H9 (cell line): ENCODE results near the gene HOXA2. TPM values are rescaled to one million over a fixed set of nuclear protein-coding genes. Genes with fewer than 3 reads are reported as not detected.

Source experiments
- DNase-seq: peaks from one replicate; pipeline ENCODE4 v3.0.0-alpha.2; 2017
- H2AFZ ChIP-seq: one replicate; pipeline ENCODE4 v1.6.1; 2013; ENCODE audit warnings: mild to moderate bottlenecking, low read length, control low read depth, moderate library complexity
- H2AK5ac ChIP-seq: 2 replicates; pipeline ENCODE4 v1.6.1; 2013; ENCODE audit warnings: low read length, control low read depth, mixed read lengths; ENCODE audit not compliant: insufficient read length
- H2BK120ac ChIP-seq: one replicate; pipeline ENCODE4 v1.6.1; 2013; ENCODE audit warnings: low read depth, mild to moderate bottlenecking, low read length, control low read depth, inconsistent platforms; ENCODE audit not compliant: poor library complexity, severe bottlenecking
- H2BK12ac ChIP-seq: 2 replicates; pipeline ENCODE4 v1.6.1; 2013; ENCODE audit warnings: low read length, control low read depth, mixed read lengths, low read depth; ENCODE audit not compliant: insufficient read length
- H2BK15ac ChIP-seq: 2 replicates; pipeline ENCODE4 v1.6.1; 2013; ENCODE audit warnings: low read depth, low read length, control low read depth
- H2BK20ac ChIP-seq: one replicate; pipeline ENCODE4 v1.6.1; 2013; ENCODE audit warnings: low read depth, mild to moderate bottlenecking, low read length, control low read depth, inconsistent platforms; ENCODE audit not compliant: poor library complexity, severe bottlenecking
- H2BK5ac ChIP-seq: 2 replicates; pipeline ENCODE4 v1.6.1; 2013; ENCODE audit warnings: low read length, control low read depth, mixed read lengths; ENCODE audit not compliant: insufficient read length
- H3K14ac ChIP-seq: 2 replicates; pipeline ENCODE4 v1.6.1; 2013; ENCODE audit warnings: low read length, control low read depth; ENCODE audit not compliant: insufficient read depth
- H3K18ac ChIP-seq: 2 replicates; pipeline ENCODE4 v1.6.1; 2013; ENCODE audit warnings: low read depth, mild to moderate bottlenecking, mixed read lengths, low read length, control low read depth; ENCODE audit not compliant: insufficient read length
- H3K23ac ChIP-seq: 2 replicates; pipeline ENCODE4 v1.6.1; 2013; ENCODE audit warnings: low read length, control low read depth, mixed read lengths, low read depth; ENCODE audit not compliant: insufficient read length
- H3K23me2 ChIP-seq: 2 replicates; pipeline ENCODE4 v1.6.1; 2013; ENCODE audit warnings: low read depth, mild to moderate bottlenecking, mixed read lengths, low read length, control low read depth; ENCODE audit not compliant: insufficient read length, poor library complexity, severe bottlenecking
- H3K27ac ChIP-seq: 2 replicates; pipeline ENCODE4 v1.5.1; 2013; ENCODE audit warnings: low read length, control low read depth, mixed read lengths, low read depth; ENCODE audit not compliant: insufficient read length
- H3K27me3 ChIP-seq: 2 replicates; pipeline ENCODE4 v1.6.1; 2013; ENCODE audit warnings: low read length, control low read depth, inconsistent platforms; ENCODE audit not compliant: insufficient read depth
- H3K4ac ChIP-seq: 2 replicates; pipeline ENCODE4 v1.6.1; 2013; ENCODE audit warnings: low read depth, mild to moderate bottlenecking, control low read depth, inconsistent platforms, low read length, moderate library complexity
- H3K4me1 ChIP-seq: 2 replicates; pipeline ENCODE4 v1.6.1; 2013; ENCODE audit warnings: low read length, control low read depth, inconsistent platforms; ENCODE audit not compliant: insufficient read depth
- H3K4me2 ChIP-seq: 2 replicates; pipeline ENCODE4 v1.6.1; 2013; ENCODE audit warnings: low read length, control low read depth, mixed read lengths; ENCODE audit not compliant: insufficient read length, insufficient read depth
- H3K56ac ChIP-seq: 2 replicates; pipeline ENCODE4 v1.6.1; 2013; ENCODE audit warnings: low read depth, mild to moderate bottlenecking, mixed read lengths, low read length, control low read depth; ENCODE audit not compliant: insufficient read length
- H3K79me1 ChIP-seq: 2 replicates; pipeline ENCODE4 v1.6.1; 2013; ENCODE audit warnings: low read depth, mild to moderate bottlenecking, moderate library complexity, low read length, control low read depth, inconsistent platforms; ENCODE audit not compliant: insufficient read depth, poor library complexity, severe bottlenecking
- H3K79me2 ChIP-seq: 2 replicates; pipeline ENCODE4 v1.6.1; 2013; ENCODE audit warnings: low read length, control low read depth, inconsistent platforms; ENCODE audit not compliant: insufficient read depth
- H3K9ac ChIP-seq: 2 replicates; pipeline ENCODE4 v1.6.1; 2013; ENCODE audit warnings: low read length, control low read depth, mixed read lengths; ENCODE audit not compliant: insufficient read length; ENCODE audit errors: extremely low read depth
- H3K9me3 ChIP-seq: one replicate; pipeline ENCODE4 v1.6.1; 2013; ENCODE audit warnings: low read depth, low read length, inconsistent platforms; ENCODE audit not compliant: control insufficient read depth
- H3T11ph ChIP-seq: one replicate; pipeline ENCODE4 v1.6.1; 2013; ENCODE audit warnings: mild to moderate bottlenecking, low read length, control low read depth, inconsistent platforms
- H4K20me1 ChIP-seq: one replicate; pipeline ENCODE4 v1.6.1; 2013; ENCODE audit not compliant: control insufficient read depth, insufficient read length, insufficient read depth
- H4K5ac ChIP-seq: 2 replicates; pipeline ENCODE4 v1.6.1; 2013; ENCODE audit warnings: low read depth, mild to moderate bottlenecking, mixed read lengths, low read length, control low read depth; ENCODE audit not compliant: insufficient read length
- H4K8ac ChIP-seq: replicated peaks from 2 replicates; pipeline ENCODE4 v1.6.1; 2013; ENCODE audit warnings: low read length, control low read depth, mixed read lengths, low read depth; ENCODE audit not compliant: insufficient read length
- H4K91ac ChIP-seq: 2 replicates; pipeline ENCODE4 v1.6.1; 2013; ENCODE audit warnings: low read depth, mild to moderate bottlenecking, moderate library complexity, mixed read lengths, low read length, control low read depth; ENCODE audit not compliant: insufficient read length
- H3K27ac Mint-ChIP-seq, 3 experiments: 2 replicates in 2 of 3; 3 replicates in 1 of 3; pipeline ENCODE4 v1.8.0; 2020 to 2021; ENCODE audit warnings: mixed read lengths in 3 of 3, mild to moderate bottlenecking in 1 of 3, moderate library complexity in 1 of 3
- H3K27me3 Mint-ChIP-seq: 2 replicates; pipeline ENCODE4 v1.8.0; 2021; ENCODE audit warnings: low read depth, mild to moderate bottlenecking, moderate library complexity, mixed read lengths
- H3K36me3 Mint-ChIP-seq, 3 experiments: 2 replicates in 2 of 3; 3 replicates in 1 of 3; pipeline ENCODE4 v1.8.0; 2020 to 2021; ENCODE audit warnings: low read depth in 3 of 3, mixed read lengths in 3 of 3; ENCODE audit not compliant: insufficient read depth in 1 of 3
- H3K4me1 Mint-ChIP-seq, 2 experiments: 2 replicates each; pipeline ENCODE4 v1.8.0; 2020; ENCODE audit warnings: mixed read lengths in 2 of 2
- H3K4me3 Mint-ChIP-seq, 2 experiments: 2 replicates in 1 of 2; 3 replicates in 1 of 2; pipeline ENCODE4 v1.8.0; 2020 to 2021; ENCODE audit warnings: mild to moderate bottlenecking in 2 of 2, mixed read lengths in 2 of 2, moderate library complexity in 1 of 2
- H3K9me3 Mint-ChIP-seq, 2 experiments: 2 replicates in 1 of 2; 3 replicates in 1 of 2; pipeline ENCODE4 v1.8.0; 2020; ENCODE audit warnings: mild to moderate bottlenecking in 2 of 2, mixed read lengths in 2 of 2, moderate library complexity in 1 of 2
- WGBS: extraction: QIAGEN DNeasy Blood & Tissue Kit; methylation state at CpG from one replicate; pipeline ENCODE4 v1.1.7; 2013; ENCODE audit warnings: missing lambda C conversion rate, low lambda C conversion rate, mixed read lengths; ENCODE audit not compliant: insufficient read length; ENCODE audit errors: extremely low coverage; 5-methylcytosine and 5-hydroxymethylcytosine counted together
- total RNA-seq: library from RNA; stranded (reverse); gene quantifications from 2 replicates; pipeline ENCODE4 v1.2.1, GENCODE V29; 2021
- TF ChIP-seq, protein P1 (sequence below): fragments of 200-600 bp; sonication (generic); conservative IDR thresholded peaks from 3 replicates; pipeline ENCODE4 v1.8.0; 2021; ENCODE audit warnings: antibody characterized with exemption, mild to moderate bottlenecking

The HOXA2 gene
- total RNA-seq, 1 experiment from 2014 or later: not detected

DNA sequence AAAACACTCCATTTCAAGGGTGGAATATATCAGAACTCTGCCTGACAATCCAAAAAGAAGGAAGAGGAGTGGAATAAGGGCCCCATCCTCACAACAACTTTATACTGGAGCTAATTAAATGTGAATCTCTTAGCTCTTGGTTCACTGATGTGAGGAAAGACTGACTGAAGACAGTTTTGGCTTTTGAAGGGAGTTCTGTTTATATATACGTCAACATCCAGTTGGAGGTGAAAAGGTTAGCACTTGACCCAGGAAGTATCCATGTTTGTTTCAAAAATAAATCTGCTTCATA, 9.7 kb downstream of the HOXA2 start:
- Histone ChIP-seq H3K27me3 (peaks cover 89% of the 10 kb centered on the region), H2BK20ac (no peak overlapping the region), H4K8ac (no peak overlapping the region), H4K91ac (no peak overlapping the region), H3K23ac (no peak overlapping the region), H3K27ac (no peak overlapping the region), H3K4ac (no peak overlapping the region), H2BK5ac (no peak overlapping the region), H3K9me3 (no peaks in the 10 kb centered on the region), H4K20me1 (no peaks in the 10 kb centered on the region), H3K23me2 (peaks cover 7% of the 10 kb centered on the region), H3K4me1 (peaks cover 5% of the 10 kb centered on the region; the same call in 1 of the 2 replicates), H2AK5ac (no peak overlapping the region), H3K79me2 (no peaks in the 10 kb centered on the region), H3K9ac (no peak overlapping the region), H3K79me1 (no peaks in the 10 kb centered on the region), H3T11ph (no peak overlapping the region), H3K18ac (no peak overlapping the region), H2BK120ac (no peak overlapping the region), H2BK12ac (no peak overlapping the region), H2BK15ac (no peak overlapping the region), H2AFZ (no peak overlapping the region), H3K4me2 (no peak overlapping the region), H4K5ac (no peak overlapping the region), H3K56ac (no peak overlapping the region), H3K14ac (no peak overlapping the region)
- no CpG with 5 or more reads among the region's 1 CpG for WGBS
- peaks cover 46 to 48% of the 10 kb centered on the region in 2 experiments for H3K4me1 Mint-ChIP-seq
- H3K27ac Mint-ChIP-seq: no peak overlapping the region
- peaks cover 100% of the 10 kb centered on the region for H3K27me3 Mint-ChIP-seq
- TF ChIP-seq, protein P1, sequence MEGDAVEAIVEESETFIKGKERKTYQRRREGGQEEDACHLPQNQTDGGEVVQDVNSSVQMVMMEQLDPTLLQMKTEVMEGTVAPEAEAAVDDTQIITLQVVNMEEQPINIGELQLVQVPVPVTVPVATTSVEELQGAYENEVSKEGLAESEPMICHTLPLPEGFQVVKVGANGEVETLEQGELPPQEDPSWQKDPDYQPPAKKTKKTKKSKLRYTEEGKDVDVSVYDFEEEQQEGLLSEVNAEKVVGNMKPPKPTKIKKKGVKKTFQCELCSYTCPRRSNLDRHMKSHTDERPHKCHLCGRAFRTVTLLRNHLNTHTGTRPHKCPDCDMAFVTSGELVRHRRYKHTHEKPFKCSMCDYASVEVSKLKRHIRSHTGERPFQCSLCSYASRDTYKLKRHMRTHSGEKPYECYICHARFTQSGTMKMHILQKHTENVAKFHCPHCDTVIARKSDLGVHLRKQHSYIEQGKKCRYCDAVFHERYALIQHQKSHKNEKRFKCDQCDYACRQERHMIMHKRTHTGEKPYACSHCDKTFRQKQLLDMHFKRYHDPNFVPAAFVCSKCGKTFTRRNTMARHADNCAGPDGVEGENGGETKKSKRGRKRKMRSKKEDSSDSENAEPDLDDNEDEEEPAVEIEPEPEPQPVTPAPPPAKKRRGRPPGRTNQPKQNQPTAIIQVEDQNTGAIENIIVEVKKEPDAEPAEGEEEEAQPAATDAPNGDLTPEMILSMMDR: no peak
- peaks cover 0 to 20% of the 10 kb centered on the region in 2 experiments; a peak in 3 of 5 replicates for H3K9me3 Mint-ChIP-seq
- DNase-seq: no peak
- no peak overlapping the region for H3K4me3 Mint-ChIP-seq
- no peaks in the 10 kb centered on the region; a peak in 1 of 7 replicates for H3K36me3 Mint-ChIP-seq
